ENCODE measurements around the gene CIC. TPM values are rescaled to one million over a fixed set of nuclear protein-coding genes. Genes with fewer than 3 reads are reported as not detected.

CIC gene
- total and polyA plus RNA-seq, 9 of the 15 experiments (the other 6 are each of a cell fraction or from before 2014, with no cell fraction given), result 0.07 to 44.7 (median 8.6) TPM

DNA sequence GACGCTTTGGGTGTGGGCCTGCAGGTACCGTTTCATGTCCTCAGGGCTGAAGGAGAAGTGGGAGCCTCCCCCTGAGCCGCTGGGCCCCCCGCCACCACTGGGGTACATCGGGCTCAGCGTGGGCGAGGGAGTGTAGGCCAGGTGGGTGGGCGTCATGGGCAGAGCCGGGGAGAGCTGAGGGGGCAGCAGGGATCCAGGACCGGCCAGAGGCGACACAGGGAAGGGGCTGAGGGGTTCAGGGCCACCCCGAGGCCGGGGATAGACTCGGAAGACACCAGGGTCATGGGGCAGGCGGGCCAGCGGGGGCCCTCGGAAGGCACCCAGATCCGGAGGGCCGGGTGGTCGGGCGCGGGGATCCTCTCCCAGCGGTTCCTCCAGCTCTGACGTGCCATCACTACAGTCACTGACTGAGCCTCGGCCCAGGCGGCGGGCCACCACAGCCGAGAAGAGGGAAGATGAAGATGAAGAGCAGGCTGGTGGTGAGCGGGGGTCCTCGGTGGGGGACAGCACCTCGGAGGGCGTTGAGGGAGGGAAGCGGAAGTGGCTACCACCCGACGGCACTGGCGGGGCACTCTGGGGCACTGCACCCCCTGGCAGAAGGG, 19.8 kb upstream of the CIC start (continued):
- TF ChIP-seq, protein P1, sequence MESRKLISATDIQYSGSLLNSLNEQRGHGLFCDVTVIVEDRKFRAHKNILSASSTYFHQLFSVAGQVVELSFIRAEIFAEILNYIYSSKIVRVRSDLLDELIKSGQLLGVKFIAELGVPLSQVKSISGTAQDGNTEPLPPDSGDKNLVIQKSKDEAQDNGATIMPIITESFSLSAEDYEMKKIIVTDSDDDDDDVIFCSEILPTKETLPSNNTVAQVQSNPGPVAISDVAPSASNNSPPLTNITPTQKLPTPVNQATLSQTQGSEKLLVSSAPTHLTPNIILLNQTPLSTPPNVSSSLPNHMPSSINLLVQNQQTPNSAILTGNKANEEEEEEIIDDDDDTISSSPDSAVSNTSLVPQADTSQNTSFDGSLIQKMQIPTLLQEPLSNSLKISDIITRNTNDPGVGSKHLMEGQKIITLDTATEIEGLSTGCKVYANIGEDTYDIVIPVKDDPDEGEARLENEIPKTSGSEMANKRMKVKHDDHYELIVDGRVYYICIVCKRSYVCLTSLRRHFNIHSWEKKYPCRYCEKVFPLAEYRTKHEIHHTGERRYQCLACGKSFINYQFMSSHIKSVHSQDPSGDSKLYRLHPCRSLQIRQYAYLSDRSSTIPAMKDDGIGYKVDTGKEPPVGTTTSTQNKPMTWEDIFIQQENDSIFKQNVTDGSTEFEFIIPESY (CRISPR knock-in tag; IDR thresholded peaks at IDR 0.05), result peak; percentile 95
- no peak for TF ChIP-seq ZSCAN29 (IDR thresholded peaks at IDR 0.05)
- TF ChIP-seq ZNF24 (IDR thresholded peaks at IDR 0.05), result no peak
- no peak for TF ChIP-seq DPF2 (IDR thresholded peaks at IDR 0.05)
- no peak for TF ChIP-seq TEAD1 (CRISPR knock-in tag; IDR thresholded peaks at IDR 0.05)
- no peak for TF ChIP-seq ARHGAP35 (IDR thresholded peaks at IDR 0.05; ENCODE audit: partially characterized antibody)
- peak; percentile 63 for TF ChIP-seq RBM22 (IDR thresholded peaks at IDR 0.05; ENCODE audit: low read depth, low read length, poor library complexity, severe bottlenecking)

DNA sequence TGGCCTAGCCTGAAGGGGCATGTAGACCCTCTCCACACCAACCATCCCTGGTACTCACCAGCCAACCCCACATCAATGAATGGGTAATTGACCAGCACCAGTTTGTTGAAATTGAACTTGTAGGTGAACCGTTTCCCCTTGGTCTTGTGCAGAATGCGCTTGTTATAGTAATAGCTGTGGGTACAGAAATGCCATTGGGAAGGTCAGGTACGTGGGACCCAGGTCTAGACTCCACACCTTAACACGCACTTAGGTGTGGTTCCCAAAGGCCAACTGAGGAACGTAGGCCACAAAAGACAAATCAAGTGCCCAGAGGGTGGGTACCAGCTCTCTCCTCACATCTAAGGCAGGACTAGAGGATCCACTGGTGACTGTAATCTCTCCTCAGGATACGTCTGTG, 19.3 kb upstream of the CIC start:
- Histone ChIP-seq H2AFZ (ENCODE audit: low read depth, low read length) (no peak overlapping the region), H3K27me3 (ENCODE audit: control insufficient read depth in 2 of 2, insufficient read depth in 2 of 2, low read length in 2 of 2) (no peaks in the 10 kb centered on the region), H3K9me3 (replicated peaks; ENCODE audit: control insufficient read depth, insufficient read depth, low read depth, low read length) (no peaks in the 10 kb centered on the region), H3K27ac (ENCODE audit: extremely low read depth, low read depth, low read length) (no peak overlapping the region; the same call in 2 of the 3 replicates), H3K79me2 (ENCODE audit: control insufficient read depth, insufficient read depth, low read length) (peaks cover 50% of the 10 kb centered on the region), H3K4me1 (replicated peaks in 1 of 2; ENCODE audit: control insufficient read depth in 2 of 2, insufficient read depth in 2 of 2, low read length in 2 of 2) (peaks cover 25 to 62% of the 10 kb centered on the region in 2 experiments), H3K4me3 (no peak overlapping the region), H3K9ac (ENCODE audit: insufficient read depth in 1 of 2, low read depth in 2 of 2, low read length in 2 of 2) (no peak overlapping the region), H3K9me1 (ENCODE audit: control insufficient read depth, insufficient read depth, low read length) (peaks cover 4% of the 10 kb centered on the region), H3K36me3 (ENCODE audit: control insufficient read depth, insufficient read depth, low read length) (peaks cover 49% of the 10 kb centered on the region; the same call in 2 of the 3 replicates), H4K20me1 (replicated peaks; ENCODE audit: control insufficient read depth, insufficient read depth, low read length) (peaks cover 10% of the 10 kb centered on the region; the same call in 1 of the 2 replicates), H3K4me2 (ENCODE audit: insufficient read depth, low read length) (no peak overlapping the region)
- 90% methylated on average over 6 of the region's 6 CpGs for WGBS (ENCODE audit: insufficient coverage, low coverage, missing lambda C conversion rate)
- CTCF ChIA-PET (ENCODE audit: low intra/inter-chr PET ratio), result no interaction called here
- in situ Hi-C loops (cut with MboI) (no loop called here), intact Hi-C loops (cut with micrococcal nuclease) (no loop called here)
- POLR2A ChIA-PET, result interaction anchor here (1.1 to 1.4 kb wide), 2 partner anchors 8 to 52 kb away, joined by 3 to 4 read pairs; partner anchors contain the start of genes PAFAH1B3 and PRR19
- DNase-seq (ENCODE audit: extremely low read depth in 1 of 4, low spot score in 3 of 4) (no peak), ATAC-seq (no peak), FAIRE-seq (no peak)
- no TSS peak for BruUV-seq (replicated peaks)
- TF ChIP-seq ZNF764 (CRISPR knock-in tag; IDR thresholded peaks at IDR 0.05; ENCODE audit: low read depth) (no peak), ZNF79 (CRISPR knock-in tag; IDR thresholded peaks at IDR 0.05; ENCODE audit: low read depth) (no peak), NFYB (IDR thresholded peaks at IDR 0.05; ENCODE audit: extremely low read depth, insufficient read length) (no peak), PHB2 (IDR thresholded peaks at IDR 0.05; ENCODE audit: low read depth) (no peak)
- TF ChIP-seq, protein P2, sequence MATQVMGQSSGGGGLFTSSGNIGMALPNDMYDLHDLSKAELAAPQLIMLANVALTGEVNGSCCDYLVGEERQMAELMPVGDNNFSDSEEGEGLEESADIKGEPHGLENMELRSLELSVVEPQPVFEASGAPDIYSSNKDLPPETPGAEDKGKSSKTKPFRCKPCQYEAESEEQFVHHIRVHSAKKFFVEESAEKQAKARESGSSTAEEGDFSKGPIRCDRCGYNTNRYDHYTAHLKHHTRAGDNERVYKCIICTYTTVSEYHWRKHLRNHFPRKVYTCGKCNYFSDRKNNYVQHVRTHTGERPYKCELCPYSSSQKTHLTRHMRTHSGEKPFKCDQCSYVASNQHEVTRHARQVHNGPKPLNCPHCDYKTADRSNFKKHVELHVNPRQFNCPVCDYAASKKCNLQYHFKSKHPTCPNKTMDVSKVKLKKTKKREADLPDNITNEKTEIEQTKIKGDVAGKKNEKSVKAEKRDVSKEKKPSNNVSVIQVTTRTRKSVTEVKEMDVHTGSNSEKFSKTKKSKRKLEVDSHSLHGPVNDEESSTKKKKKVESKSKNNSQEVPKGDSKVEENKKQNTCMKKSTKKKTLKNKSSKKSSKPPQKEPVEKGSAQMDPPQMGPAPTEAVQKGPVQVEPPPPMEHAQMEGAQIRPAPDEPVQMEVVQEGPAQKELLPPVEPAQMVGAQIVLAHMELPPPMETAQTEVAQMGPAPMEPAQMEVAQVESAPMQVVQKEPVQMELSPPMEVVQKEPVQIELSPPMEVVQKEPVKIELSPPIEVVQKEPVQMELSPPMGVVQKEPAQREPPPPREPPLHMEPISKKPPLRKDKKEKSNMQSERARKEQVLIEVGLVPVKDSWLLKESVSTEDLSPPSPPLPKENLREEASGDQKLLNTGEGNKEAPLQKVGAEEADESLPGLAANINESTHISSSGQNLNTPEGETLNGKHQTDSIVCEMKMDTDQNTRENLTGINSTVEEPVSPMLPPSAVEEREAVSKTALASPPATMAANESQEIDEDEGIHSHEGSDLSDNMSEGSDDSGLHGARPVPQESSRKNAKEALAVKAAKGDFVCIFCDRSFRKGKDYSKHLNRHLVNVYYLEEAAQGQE (IDR thresholded peaks at IDR 0.05; ENCODE audit: borderline replicate concordance), result no peak
- TF ChIP-seq, protein P2 (CRISPR knock-in tag; IDR thresholded peaks at IDR 0.05; ENCODE audit: low read depth), result no peak
